ENCODE results near the gene ABAT. TPM values are rescaled to one million over a fixed set of nuclear protein-coding genes. Genes with fewer than 3 reads are reported as not detected.

The ABAT gene
- total RNA-seq, 2 experiments from 2014 or later = 4.1 to 4.4 TPM

- Histone ChIP-seq H3K4me3 (ENCODE audit: low read length) (no peak overlapping the region), H3K4me1 (ENCODE audit: insufficient read depth, low read length) (no peaks in the 10 kb centered on the region), H3K9me3 (ENCODE audit: control insufficient read depth in 1 of 2, insufficient read depth in 1 of 2, low read length in 2 of 2) (peaks cover 0 to 10% of the 10 kb centered on the region in 2 experiments), H3K27me3 (ENCODE audit: control insufficient read depth in 1 of 2, insufficient read depth in 2 of 2, low read length in 2 of 2) (no peaks in the 10 kb centered on the region), H3K27ac (ENCODE audit: low read depth in 1 of 2, low read length in 2 of 2) (no peak overlapping the region), H3K36me3 (ENCODE audit: insufficient read depth, low read length) (no peaks in the 10 kb centered on the region)
- DNase-seq (no peak), ATAC-seq (ENCODE audit: poor library complexity) (no peak)
- intact Hi-C loops (cut with DNase I, micrococcal nuclease) = no loop called here
- Mint-ChIP-seq H3K9me3 (no peaks in the 10 kb centered on the region), H3K4me1 (ENCODE audit: low read depth) (no peaks in the 10 kb centered on the region), H3K4me3 (no peak overlapping the region), H3K36me3 (ENCODE audit: low read depth) (peaks cover 36% of the 10 kb centered on the region), H3K27me3 (no peaks in the 10 kb centered on the region), H3K27ac (no peak overlapping the region)
- no peak for TF ChIP-seq CTCF (IDR thresholded peaks at IDR 0.05)
- ChIA-PET CTCF (no interaction called here), POLR2A (no interaction called here)
These were observed 38.4 kb downstream of the ABAT start for GRCh38 chr16:8712589-8713361.

- H3K4me3 Mint-ChIP-seq = no peak overlapping the region
These were observed 39.3 kb downstream of the ABAT start for GRCh38 chr16:8713635-8714172.

GRCh38 chr16:8714174-8714573 lies 39.8 kb downstream of the ABAT start:
- POLR2A ChIA-PET = no interaction called here
- Mint-ChIP-seq H3K9me3 (no peaks in the 10 kb centered on the region), H3K4me3 (no peak overlapping the region), H3K27ac (no peak overlapping the region), H3K4me1 (ENCODE audit: low read depth) (no peaks in the 10 kb centered on the region), H3K27me3 (no peaks in the 10 kb centered on the region), H3K36me3 (ENCODE audit: low read depth) (peaks cover 46% of the 10 kb centered on the region)
- Histone ChIP-seq H3K9me3 (ENCODE audit: control insufficient read depth in 1 of 2, insufficient read depth in 1 of 2, low read length in 2 of 2) (peaks cover 0 to 10% of the 10 kb centered on the region in 2 experiments), H3K27me3 (ENCODE audit: control insufficient read depth in 1 of 2, insufficient read depth in 2 of 2, low read length in 2 of 2) (no peaks in the 10 kb centered on the region), H3K4me1 (ENCODE audit: insufficient read depth, low read length) (no peaks in the 10 kb centered on the region), H3K4me3 (ENCODE audit: low read length) (no peak overlapping the region), H3K36me3 (ENCODE audit: insufficient read depth, low read length) (no peaks in the 10 kb centered on the region), H3K27ac (ENCODE audit: low read depth in 1 of 2, low read length in 2 of 2) (no peak overlapping the region)
- ATAC-seq (ENCODE audit: poor library complexity) = no peak
- no peak for TF ChIP-seq CTCF (IDR thresholded peaks at IDR 0.05)
- DNase-seq = no peak
- intact Hi-C loops (cut with DNase I, micrococcal nuclease) = no loop called here
- CTCF ChIA-PET = no interaction called here

More at GRCh38 chr16:8713635-8714172, 39.3 kb downstream of the ABAT start:
- Mint-ChIP-seq H3K27me3 (no peaks in the 10 kb centered on the region), H3K4me1 (ENCODE audit: low read depth) (no peaks in the 10 kb centered on the region), H3K27ac (no peak overlapping the region), H3K9me3 (no peaks in the 10 kb centered on the region), H3K36me3 (ENCODE audit: low read depth) (peaks cover 45% of the 10 kb centered on the region)
- H3K4me1 ChIP-seq (ENCODE audit: insufficient read depth, low read length) = no peaks in the 10 kb centered on the region
- H3K4me3 ChIP-seq (ENCODE audit: low read length) = no peak overlapping the region
- DNase-seq (no peak), ATAC-seq (ENCODE audit: poor library complexity) (no peak)
- intact Hi-C loops (cut with DNase I, micrococcal nuclease) = no loop called here
- H3K36me3 ChIP-seq (ENCODE audit: insufficient read depth, low read length) = no peaks in the 10 kb centered on the region
- CTCF ChIA-PET = no interaction called here
- H3K27me3 ChIP-seq (ENCODE audit: control insufficient read depth in 1 of 2, insufficient read depth in 2 of 2, low read length in 2 of 2) = no peaks in the 10 kb centered on the region
- H3K9me3 ChIP-seq (ENCODE audit: control insufficient read depth in 1 of 2, insufficient read depth in 1 of 2, low read length in 2 of 2) = peaks cover 0 to 10% of the 10 kb centered on the region in 2 experiments
- POLR2A ChIA-PET = no interaction called here
- TF ChIP-seq CTCF (IDR thresholded peaks at IDR 0.05) = no peak
- no peak overlapping the region for H3K27ac ChIP-seq (ENCODE audit: low read depth in 1 of 2, low read length in 2 of 2)
